H7 (cell line): ENCODE results near the gene JADE1. TPM values are rescaled to one million over a fixed set of nuclear protein-coding genes. Genes with fewer than 3 reads are reported as not detected.
A peak's percentile ranks its signal among the peaks of the same experiment; 100 is the strongest.

Experiments used
- DNase-seq: peaks from one replicate; pipeline ENCODE4 v3.0.0; 2012
- H3K27me3 ChIP-seq: 2 replicates; pipeline ENCODE4 v1.6.0; 2011; ENCODE audit warnings: mild to moderate bottlenecking, low read length; ENCODE audit not compliant: control insufficient read depth, insufficient read depth
- H3K36me3 ChIP-seq: replicated peaks from 2 replicates; pipeline ENCODE4 v1.5.1; 2011; ENCODE audit warnings: low read length; ENCODE audit not compliant: control insufficient read depth, insufficient read depth
- H3K4me3 ChIP-seq: 2 replicates; pipeline ENCODE4 v1.5.1; 2011; ENCODE audit warnings: low read depth, mild to moderate bottlenecking, control low read depth, low read length, moderate library complexity; ENCODE audit not compliant: insufficient read depth
- total RNA-seq: library from RNA; depleted of rRNA; stranded (reverse); fragments of >200 nt; shearing (Covaris generic); gene quantifications from 2 replicates; pipeline ENCODE4 v1.2.3, GENCODE V29; 2014

JADE1 gene
- total RNA-seq, 1 experiment from 2014 or later: 33.8 TPM

DNA sequence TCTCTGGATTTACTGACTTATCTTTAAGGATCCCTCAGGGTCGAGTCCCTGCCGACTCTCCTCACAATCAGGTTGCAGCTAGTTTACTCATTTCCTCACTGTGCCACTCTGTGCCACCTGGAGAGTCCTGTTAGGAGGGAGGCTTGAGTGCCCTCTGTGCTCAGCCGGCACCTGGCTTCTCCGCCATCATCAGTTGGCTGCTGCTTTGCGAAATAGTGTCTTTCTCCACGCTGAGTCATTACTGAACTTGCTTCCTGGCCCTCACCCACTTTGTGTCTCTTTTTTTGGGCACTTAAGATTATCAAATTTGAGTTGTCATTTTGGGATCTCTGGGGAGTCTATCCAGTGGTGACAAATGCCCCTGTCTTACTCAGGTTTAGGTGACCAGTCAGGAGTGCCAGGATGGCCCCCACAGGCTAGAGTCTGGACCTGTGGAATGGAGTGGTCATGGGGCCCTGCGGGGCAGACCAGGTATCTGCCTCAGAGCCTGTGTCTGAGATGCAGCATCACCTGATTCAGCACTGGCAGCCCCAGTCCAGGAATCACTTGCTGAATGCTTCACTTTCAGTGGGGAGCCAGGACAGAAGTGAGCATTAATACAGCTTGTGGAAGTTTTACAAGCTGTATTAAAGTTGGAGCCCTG is 37.7 kb downstream of the JADE1 start:
- no peak for DNase-seq
- H3K36me3 ChIP-seq: peaks cover 66% of the 10 kb centered on the region
- H3K4me3 ChIP-seq: no peak overlapping the region
- H3K27me3 ChIP-seq: no peaks in the 10 kb centered on the region

DNA sequence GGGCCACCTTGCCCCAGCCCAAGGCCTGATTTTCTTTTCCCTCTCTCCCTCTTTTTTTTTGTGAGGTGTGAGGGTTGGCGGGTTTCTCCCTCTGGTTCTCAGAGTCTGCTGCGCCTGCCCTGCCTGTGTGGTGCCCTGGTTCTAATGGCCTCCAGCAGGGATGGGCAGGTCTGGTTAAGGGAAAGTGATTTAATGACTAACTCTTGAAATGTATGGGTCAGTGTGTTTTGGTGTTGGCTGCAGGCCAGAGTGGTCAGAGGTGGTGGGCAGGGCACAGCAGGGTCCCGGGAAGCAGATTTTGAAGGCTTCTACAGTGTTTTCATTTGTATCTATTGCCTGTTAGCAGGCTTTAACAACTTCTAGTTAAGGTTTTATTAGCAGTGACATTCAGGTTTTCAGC is 39.0 kb downstream of the JADE1 start:
- no peak for DNase-seq
- Histone ChIP-seq H3K36me3 (peaks cover 73% of the 10 kb centered on the region), H3K27me3 (no peaks in the 10 kb centered on the region), H3K4me3 (no peak overlapping the region)

DNA sequence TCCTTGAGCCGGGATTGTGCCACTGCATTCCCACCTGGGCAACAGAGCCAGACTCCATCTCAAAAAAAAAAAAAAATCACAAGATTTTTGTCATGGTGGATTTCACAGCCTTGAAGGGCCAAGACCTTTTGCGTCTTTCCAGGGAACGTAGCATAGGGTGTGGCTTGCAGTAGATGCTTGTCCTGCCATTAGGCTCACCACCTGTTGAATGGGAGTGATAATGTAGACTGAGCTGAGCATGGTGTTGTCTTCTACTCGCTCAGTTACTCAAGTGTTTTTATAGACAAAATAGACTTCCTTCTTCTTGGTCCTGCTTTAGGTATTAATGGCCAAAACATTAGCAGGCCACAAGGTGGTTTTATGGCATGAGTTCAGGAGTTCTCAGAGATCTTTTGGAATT is 40.8 kb downstream of the JADE1 start:
- H3K27me3 ChIP-seq: no peaks in the 10 kb centered on the region
- no peak overlapping the region for H3K4me3 ChIP-seq
- DNase-seq: no peak
- peaks cover 67% of the 10 kb centered on the region for H3K36me3 ChIP-seq

DNA sequence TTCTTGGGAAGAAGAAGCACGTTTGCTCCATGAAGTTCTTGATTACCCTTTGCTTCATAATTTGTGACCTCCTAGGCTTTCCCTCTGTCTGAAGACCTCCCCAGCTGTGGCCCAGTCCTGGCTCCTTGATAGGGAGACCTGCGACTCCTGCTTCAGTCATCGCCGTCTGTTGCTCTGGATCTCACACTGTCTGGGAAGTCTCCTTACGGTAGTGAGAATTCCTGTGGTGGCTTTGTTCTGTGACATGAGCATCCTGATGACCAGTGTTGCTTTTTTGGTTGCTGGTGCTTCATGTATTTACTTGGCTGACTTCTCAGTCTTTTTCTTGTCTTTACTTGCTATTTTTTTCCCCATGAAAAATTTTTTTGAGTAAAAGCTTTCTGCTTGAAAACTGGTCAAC is 44.2 kb downstream of the JADE1 start:
- H3K27me3 ChIP-seq: no peaks in the 10 kb centered on the region
- H3K4me3 ChIP-seq: no peak overlapping the region
- no peak for DNase-seq
- peaks cover 62% of the 10 kb centered on the region for H3K36me3 ChIP-seq

DNA sequence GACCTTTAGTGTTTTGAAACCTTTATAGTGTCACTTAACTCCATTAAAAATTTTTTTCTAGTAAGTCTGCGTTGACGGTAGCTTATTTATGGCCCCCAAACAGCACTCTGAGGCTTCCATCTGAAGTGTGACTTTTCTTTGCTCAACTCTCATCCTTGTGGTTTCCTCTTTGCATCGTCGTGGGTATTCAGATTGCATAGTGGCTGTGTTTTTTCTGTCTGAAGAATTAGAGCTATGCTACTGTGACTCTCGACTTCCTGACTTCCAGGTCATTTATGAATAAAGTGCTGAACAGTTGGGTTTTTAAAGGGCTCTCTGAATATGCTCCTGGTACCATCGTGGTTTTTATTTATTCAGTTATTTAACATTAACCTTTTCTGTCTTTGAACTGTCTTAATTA is 44.9 kb downstream of the JADE1 start:
- Histone ChIP-seq H3K36me3 (peaks cover 62% of the 10 kb centered on the region), H3K27me3 (no peaks in the 10 kb centered on the region), H3K4me3 (no peak overlapping the region)
- DNase-seq: no peak

DNA sequence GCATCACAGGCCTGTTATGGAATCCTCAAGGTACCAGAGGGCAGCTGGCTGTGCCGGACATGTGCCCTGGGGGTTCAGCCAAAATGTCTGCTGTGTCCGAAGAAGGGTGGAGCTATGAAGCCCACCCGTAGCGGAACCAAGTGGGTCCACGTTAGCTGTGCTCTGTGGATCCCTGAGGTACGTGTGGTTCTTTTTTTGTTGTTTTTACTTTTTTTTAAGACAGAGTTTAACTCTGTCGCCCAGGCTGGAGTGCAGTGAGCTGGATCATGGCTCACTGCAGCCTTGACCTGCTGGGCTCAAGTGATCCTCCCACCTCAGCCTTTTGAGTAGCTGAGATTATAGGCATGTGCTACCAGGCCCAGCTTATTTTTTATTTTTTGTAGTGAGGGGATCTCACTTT is 46.1 kb downstream of the JADE1 start:
- H3K4me3 ChIP-seq: no peak overlapping the region
- DNase-seq: no peak
- H3K36me3 ChIP-seq: peaks cover 67% of the 10 kb centered on the region
- no peaks in the 10 kb centered on the region for H3K27me3 ChIP-seq

DNA sequence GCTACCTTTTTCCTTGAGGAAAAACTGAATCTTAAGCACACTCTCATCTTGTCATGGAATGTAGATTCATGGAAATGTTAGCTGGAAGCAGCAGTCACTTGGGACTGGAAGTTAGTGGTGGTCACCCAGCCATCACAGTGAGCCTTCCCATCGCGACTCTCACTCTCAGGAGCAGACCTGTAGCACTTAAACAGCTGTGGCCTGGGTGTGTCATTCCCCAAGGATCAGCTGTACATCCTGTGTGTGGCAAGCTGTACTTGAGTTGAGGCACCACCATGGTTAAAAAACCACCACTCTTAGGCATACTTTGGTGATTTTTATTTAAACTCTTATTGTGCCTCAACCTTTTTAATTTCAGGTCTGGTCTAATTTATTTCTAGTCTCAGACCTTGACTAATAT is 46.7 kb downstream of the JADE1 start:
- no peak for DNase-seq
- peaks cover 72% of the 10 kb centered on the region for H3K36me3 ChIP-seq
- H3K27me3 ChIP-seq: no peaks in the 10 kb centered on the region
- H3K4me3 ChIP-seq: no peak overlapping the region

DNA sequence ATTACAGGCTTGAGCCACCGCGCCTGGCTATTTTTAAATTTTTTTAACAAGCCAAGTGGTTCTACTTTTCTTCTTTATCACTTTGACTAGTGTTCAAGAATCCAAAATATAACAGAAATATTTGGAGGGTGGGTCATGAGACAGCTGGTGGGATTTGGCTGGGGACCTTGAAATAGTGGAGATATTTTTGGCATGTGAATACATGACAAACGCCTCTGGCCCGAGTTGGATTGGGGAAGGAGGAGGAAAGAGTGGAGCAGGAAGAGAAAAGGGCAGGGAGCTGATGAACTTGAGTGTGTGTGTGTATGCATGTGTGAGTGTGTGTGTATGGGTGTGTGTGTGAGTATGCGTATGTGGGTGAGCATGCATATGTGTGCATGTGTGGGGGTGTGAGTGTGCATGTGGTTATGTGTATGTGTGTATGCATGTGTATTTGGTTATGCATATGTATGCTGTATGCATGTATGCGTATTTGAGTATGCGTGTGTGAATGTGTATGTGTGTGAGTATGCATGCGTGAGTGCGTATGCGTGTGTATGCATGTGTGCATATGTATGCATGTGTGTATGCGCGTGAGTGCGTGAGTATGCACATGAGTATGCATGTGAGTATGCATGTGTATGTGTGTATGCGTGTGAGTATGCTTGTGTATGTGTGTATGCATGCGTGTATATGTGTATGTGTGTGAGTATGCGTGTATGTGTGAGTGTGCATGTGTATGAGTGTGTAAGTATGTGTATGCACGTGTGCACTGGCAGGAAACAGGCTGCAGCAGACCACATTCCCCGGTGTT is 49.6 kb downstream of the JADE1 start:
- DNase-seq: no peak
- Histone ChIP-seq H3K36me3 (peaks cover 68% of the 10 kb centered on the region), H3K27me3 (no peaks in the 10 kb centered on the region), H3K4me3 (no peak overlapping the region)

DNA sequence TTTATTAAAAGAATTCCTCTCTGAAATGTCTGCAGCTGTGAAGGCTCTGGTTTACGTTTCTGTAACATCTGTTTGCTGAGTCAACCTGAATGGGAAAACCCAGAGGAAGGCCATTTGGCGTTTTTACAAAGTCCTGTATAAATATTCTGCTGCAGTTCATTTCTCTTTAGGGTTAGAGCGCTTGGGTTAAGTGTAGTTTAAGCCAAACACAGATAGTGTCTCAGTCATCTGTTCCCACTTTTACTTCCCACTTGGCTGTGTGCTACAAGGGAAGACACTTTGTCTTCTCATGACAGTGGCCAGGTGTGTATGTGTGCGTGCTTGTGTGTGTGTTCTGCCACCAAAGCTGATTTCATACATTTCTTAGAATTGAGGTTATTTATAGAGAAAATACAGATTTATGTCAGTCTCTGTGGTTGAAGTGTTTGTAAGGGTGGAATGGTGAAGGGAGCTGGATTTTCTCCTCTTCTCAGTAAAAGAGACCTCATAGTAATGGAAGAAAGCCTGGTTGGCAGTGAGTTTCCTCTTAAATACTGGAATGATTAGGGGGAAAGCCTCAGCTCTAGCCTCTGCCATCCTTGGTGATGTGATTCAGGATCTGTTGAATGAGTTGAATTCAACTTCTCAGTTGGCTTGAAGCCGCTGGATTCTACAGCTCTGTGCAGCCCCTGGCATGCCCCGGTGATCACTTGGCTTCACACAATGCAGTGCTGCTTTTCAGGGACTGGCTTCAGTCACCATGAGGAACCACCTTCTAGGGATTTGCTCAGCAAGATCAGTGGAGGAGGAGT is 50.6 kb downstream of the JADE1 start:
- H3K4me3 ChIP-seq: no peak overlapping the region
- DNase-seq: no peak
- peaks cover 71% of the 10 kb centered on the region for H3K36me3 ChIP-seq
- H3K27me3 ChIP-seq: no peaks in the 10 kb centered on the region

DNA sequence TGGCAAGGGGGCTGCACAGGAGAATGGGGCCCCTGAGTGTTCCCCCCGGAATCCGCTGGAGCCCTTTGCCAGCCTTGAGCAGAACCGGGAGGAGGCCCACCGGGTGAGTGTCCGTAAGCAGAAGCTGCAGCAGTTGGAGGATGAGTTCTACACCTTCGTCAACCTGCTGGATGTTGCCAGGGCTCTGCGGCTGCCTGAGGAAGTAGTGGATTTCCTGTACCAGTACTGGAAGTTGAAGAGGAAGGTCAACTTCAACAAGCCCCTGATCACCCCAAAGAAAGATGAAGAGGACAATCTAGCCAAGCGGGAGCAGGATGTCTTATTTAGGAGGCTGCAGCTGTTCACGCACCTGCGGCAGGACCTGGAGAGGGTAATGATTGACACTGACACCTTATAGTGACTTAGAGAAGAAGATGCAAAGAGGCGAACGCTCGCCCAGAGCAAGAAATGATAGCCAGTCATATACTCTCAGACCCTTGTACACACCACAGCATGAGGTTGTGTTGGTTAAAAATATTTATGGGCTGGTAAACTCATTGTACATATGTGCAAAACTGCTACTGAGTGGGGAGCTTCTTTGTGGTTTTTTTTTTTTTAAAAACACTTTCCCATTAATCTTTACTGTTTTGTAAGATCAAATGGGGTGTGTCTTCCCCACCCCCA is 52.5 kb downstream of the JADE1 start:
- Histone ChIP-seq H3K27me3 (no peaks in the 10 kb centered on the region), H3K36me3 (peaks cover 70% of the 10 kb centered on the region), H3K4me3 (no peak overlapping the region)
- no peak for DNase-seq

DNA sequence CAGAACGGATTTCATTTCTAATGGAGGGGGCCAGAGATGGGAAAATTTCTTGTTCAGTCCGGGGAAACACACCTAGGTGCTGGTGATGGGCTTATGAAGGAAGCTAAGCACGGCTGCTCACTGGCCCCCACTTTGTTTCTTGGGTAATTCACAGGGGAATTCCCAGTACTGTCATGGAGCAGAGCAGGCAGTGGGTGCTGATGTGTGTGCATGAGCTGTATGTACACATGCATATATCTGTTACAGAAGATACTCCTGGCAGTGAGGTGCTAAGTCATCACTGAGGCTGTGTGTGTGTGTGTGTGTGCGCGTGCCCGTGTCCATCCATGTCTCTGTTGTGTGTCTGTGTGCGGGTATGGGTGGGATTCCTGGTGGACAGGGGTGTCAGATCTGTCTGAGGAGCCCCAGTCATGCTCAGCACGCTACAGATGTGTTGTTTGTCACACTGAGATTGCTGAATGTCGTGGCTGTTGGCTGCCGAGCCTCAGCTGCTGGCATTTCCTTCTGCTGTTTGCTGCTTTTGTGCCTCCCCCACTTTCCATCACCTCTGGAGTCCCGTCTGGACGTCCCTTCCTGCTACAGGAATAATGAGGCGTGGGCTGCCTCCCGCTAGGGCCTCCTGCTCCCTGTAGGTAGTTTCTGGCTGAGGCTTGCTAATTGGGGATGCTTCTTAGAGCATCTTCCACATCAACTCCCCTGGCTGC is 53.3 kb downstream of the JADE1 start:
- Histone ChIP-seq H3K36me3 (peaks cover 66% of the 10 kb centered on the region), H3K27me3 (no peaks in the 10 kb centered on the region), H3K4me3 (no peak overlapping the region)
- peak; percentile 31 for DNase-seq

DNA sequence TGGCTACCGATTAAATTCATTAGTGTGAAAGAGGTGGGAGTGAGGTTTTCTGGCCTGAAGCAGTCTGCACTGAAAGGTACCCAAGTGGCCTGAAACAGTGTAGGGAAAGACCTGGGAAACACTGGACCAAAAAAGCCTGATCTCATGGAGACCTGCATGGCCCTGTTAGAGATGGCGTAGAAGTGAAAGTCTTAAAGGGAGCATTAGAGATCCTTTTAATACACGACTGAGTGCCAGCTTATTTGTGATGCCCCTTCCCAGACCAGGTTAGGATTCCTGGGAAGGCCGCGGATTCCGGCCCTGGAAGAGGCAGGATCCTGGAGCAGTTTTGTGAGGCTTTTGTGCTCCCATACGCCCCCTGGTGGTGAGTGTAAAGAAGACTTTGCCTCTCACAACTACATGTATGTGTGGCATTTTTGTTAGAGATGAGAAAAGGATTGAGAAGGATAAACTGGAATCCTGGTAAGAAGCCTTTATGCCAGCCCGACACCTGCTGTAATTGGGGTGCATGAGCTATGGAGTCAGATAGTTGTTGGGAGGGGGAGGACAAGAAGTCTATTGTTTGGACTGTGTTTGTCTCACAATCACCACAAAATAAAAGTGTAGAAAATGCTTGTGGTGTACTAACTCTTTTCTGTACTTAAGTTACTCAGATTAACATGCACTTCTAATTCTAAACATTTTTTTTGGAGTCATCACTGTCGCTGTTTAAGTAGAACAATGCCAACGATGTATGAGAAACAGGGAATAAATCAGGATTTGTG is 54.0 kb downstream of the JADE1 start:
- no peak overlapping the region for H3K4me3 ChIP-seq

DNA sequence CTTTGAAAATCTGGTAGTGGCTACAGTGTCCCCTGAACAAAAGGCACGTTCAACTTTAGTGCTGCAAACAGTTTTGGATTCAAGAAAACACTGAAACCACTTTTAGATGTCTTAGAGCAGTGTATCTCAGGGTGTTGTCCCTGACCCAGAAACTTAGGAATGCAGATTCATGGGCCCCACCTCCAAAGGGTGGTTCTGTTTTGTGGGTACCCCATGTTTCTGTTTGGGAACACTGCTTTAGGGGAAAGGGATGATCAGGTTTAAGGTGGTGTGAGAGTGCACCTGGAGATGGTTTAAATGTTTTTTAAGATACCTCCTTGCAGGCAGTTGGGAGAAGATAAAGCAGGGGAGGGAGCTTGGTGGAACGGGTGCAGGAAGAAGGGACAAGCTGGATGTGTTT is 55.6 kb downstream of the JADE1 start:
- no peaks in the 10 kb centered on the region for H3K27me3 ChIP-seq
- H3K4me3 ChIP-seq: no peak overlapping the region
- DNase-seq: no peak
- peaks cover 62% of the 10 kb centered on the region for H3K36me3 ChIP-seq

More for the DNA sequence above, 54.0 kb downstream of the JADE1 start:
- Histone ChIP-seq H3K36me3 (peaks cover 66% of the 10 kb centered on the region), H3K27me3 (no peaks in the 10 kb centered on the region)
- DNase-seq: peak; percentile 78
